Astrocyte (in vitro differentiated cells and primary cell): ENCODE measurements around the gene PSMB11.

ENCODE experiments used
- CTCF ChIP-seq: IDR thresholded peaks from 2 replicates; pipeline ENCODE4 v1.5.1; 2011; ENCODE audit warnings: low read depth, mild to moderate bottlenecking, inconsistent platforms, low read length, moderate library complexity; ENCODE audit not compliant: insufficient read depth
- EZH2 ChIP-seq: IDR thresholded peaks from 2 replicates; pipeline ENCODE4 v1.6.1; 2012; ENCODE audit warnings: mild to moderate bottlenecking, low read length, inconsistent platforms; ENCODE audit not compliant: insufficient read depth

- TF ChIP-seq CTCF, result no peak
- no peak for TF ChIP-seq EZH2
Observed at GRCh38 chr14:23005451-23006187, 36.4 kb upstream of the PSMB11 start.
